HL-60 (cell line): ENCODE results near the gene CHMP4B.

ENCODE experiments used
- DNase-seq, 2 experiments: peaks; one replicate each; pipeline ENCODE4 v3.0.0-alpha.2; 2010 to 2020; ENCODE audit warnings: low read depth in 1 of 2, low spot score in 1 of 2
- H3K27ac ChIP-seq: fragments of 250-450 bp; sonication (Bioruptor Pico); replicated peaks from 2 replicates; pipeline ENCODE4 v1.5.1; 2020; ENCODE audit warnings: mild to moderate bottlenecking, moderate library complexity
- H3K27me3 ChIP-seq: fragments of 250-450 bp; sonication (Bioruptor Pico); 2 replicates; pipeline ENCODE4 v1.5.1; 2021; ENCODE audit warnings: mild to moderate bottlenecking, moderate library complexity; ENCODE audit not compliant: insufficient read depth, poor library complexity, severe bottlenecking
- H3K4me3 ChIP-seq: replicated peaks from 2 replicates; pipeline ENCODE4 v1.5.1; 2011; ENCODE audit warnings: mild to moderate bottlenecking, control low read depth, low read length; ENCODE audit not compliant: insufficient read depth
- CTCF ChIP-seq: IDR thresholded peaks from one replicate; pipeline ENCODE4 v1.5.1; 2011; ENCODE audit warnings: low read length, control low read depth, inconsistent platforms; ENCODE audit not compliant: insufficient read depth
- GABPA ChIP-seq: IDR thresholded peaks from 2 replicates; pipeline ENCODE4 v1.6.1; 2012; ENCODE audit warnings: low read depth
- POLR2AphosphoS5 ChIP-seq: IDR thresholded peaks from 2 replicates; pipeline ENCODE4 v1.6.1; 2012; ENCODE audit warnings: low read depth
- SPI1 ChIP-seq: IDR thresholded peaks from 2 replicates; pipeline ENCODE4 v1.6.1; 2012; ENCODE audit warnings: low read depth, mild to moderate bottlenecking, borderline replicate concordance
- TF ChIP-seq, protein P1 (sequence below): IDR thresholded peaks from 2 replicates; pipeline ENCODE4 v1.6.1; 2012; ENCODE audit warnings: low read depth; ENCODE audit not compliant: insufficient replicate concordance

Gene CHMP4B

DNA sequence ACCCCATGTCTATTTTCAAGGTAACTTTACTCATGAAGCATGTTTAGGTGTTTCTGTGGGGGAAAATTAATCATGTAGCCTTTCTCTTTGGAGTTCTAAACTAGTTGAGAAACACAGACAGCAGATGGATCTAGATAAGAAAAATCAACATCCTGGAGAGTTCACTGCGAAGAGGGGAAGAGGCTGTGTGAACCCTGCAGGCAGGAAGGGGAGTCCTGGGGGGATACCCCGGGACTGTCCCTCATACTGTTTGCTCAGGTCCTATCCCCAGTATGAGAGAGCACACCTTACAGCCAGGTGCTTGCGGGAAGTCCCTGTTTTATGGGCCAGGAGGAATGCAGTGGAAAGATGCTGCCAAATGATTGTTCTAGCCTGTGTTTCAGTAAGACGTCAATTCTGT, 32.7 kb downstream of the CHMP4B start:
- TF ChIP-seq, protein P1, sequence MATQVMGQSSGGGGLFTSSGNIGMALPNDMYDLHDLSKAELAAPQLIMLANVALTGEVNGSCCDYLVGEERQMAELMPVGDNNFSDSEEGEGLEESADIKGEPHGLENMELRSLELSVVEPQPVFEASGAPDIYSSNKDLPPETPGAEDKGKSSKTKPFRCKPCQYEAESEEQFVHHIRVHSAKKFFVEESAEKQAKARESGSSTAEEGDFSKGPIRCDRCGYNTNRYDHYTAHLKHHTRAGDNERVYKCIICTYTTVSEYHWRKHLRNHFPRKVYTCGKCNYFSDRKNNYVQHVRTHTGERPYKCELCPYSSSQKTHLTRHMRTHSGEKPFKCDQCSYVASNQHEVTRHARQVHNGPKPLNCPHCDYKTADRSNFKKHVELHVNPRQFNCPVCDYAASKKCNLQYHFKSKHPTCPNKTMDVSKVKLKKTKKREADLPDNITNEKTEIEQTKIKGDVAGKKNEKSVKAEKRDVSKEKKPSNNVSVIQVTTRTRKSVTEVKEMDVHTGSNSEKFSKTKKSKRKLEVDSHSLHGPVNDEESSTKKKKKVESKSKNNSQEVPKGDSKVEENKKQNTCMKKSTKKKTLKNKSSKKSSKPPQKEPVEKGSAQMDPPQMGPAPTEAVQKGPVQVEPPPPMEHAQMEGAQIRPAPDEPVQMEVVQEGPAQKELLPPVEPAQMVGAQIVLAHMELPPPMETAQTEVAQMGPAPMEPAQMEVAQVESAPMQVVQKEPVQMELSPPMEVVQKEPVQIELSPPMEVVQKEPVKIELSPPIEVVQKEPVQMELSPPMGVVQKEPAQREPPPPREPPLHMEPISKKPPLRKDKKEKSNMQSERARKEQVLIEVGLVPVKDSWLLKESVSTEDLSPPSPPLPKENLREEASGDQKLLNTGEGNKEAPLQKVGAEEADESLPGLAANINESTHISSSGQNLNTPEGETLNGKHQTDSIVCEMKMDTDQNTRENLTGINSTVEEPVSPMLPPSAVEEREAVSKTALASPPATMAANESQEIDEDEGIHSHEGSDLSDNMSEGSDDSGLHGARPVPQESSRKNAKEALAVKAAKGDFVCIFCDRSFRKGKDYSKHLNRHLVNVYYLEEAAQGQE: no peak
- no peak for TF ChIP-seq POLR2AphosphoS5
- TF ChIP-seq SPI1: no peak
- TF ChIP-seq CTCF: no peak
- TF ChIP-seq GABPA: no peak
- no peak for DNase-seq
- no peak overlapping the region for H3K27ac ChIP-seq
- H3K27me3 ChIP-seq: no peaks in the 10 kb centered on the region
- no peak overlapping the region for H3K4me3 ChIP-seq

GRCh38 chr20:33846291-33846935, 35.3 kb downstream of the CHMP4B start:
- H3K27me3 ChIP-seq: no peaks in the 10 kb centered on the region
- no peak for DNase-seq
- no peak overlapping the region for H3K4me3 ChIP-seq
- TF ChIP-seq SPI1: no peak
- no peak for TF ChIP-seq GABPA
- no peak for TF ChIP-seq POLR2AphosphoS5
- TF ChIP-seq, protein P1: no peak
- no peak for TF ChIP-seq CTCF
- no peak overlapping the region for H3K27ac ChIP-seq

DNA sequence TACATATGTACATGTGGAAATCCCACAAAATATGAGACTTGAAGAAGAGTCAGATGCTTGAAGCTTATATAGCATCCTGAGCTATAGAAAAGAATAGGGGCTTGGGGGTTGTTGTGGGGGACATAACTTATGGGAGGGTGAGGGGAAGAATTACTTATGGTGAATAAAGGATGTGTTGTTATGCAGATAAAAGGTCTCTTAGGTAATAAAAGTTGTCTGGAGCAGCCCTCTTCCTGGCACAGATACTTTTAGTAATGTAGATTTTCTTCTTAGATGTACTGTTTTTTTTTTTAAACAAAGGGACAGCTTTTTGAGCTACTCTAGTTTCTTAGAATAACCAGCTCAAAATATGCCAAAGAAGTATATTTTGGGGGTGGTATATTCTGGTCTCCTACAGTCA, 35.9 kb downstream of the CHMP4B start:
- H3K4me3 ChIP-seq: no peak overlapping the region
- TF ChIP-seq, protein P1: no peak
- TF ChIP-seq POLR2AphosphoS5: no peak
- no peak for TF ChIP-seq GABPA
- no peak for TF ChIP-seq SPI1
- TF ChIP-seq CTCF: no peak
- H3K27me3 ChIP-seq: no peaks in the 10 kb centered on the region
- H3K27ac ChIP-seq: no peak overlapping the region
- DNase-seq: no peak
